SKM-1 (cell line): Measurements from ENCODE around the gene KRT28.
"Not testable (repeated sequence)": the region's sequence is repeated elsewhere in the genome, so short reads cannot be mapped to it uniquely, and the experiment has no call there.

ENCODE experiments used
- DNase-seq: peaks from one replicate; lab custom pipeline; 2025; ENCODE audit not compliant: unreplicated experiment; lab: John Stamatoyannopoulos, UW

Gene KRT28

DNA sequence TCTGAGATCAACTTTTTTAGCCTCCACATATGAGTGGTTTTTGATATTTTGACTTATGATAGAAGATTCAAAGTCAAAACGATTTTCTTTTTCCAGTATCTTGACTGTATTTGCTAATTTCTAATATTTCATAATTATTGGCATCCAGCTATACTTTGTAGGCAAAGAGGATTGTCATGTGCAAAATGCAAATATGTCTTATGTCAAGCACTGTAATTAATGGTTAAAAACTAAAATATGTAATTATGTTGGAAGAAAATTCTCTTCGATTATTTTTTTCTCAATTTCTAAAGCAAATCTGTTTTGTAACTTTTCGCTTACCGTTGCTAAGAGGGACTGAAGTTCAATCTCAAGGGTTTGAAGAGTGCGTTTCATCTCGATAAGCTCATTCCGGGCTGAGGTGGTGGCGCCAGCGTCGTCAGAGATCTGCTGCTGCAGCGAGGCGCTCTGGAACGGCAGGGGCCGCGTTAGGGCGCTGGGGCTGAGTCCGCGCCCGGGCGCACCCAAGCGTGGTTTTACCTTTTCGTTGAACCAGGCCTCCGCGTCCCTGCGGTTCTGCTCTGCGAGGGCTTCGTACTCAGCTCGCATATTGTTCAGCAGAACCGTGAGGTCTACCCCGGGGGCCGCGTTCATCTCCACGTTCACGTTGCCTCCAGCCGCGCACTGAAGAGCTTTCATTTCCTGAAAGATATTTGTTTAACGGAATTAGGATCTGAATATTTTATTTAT lies 20.4 kb downstream of the KRT28 start:
- DNase-seq = no peak

- no peak for DNase-seq
Measured at GRCh38 chr17:40778461-40778860, 21.3 kb downstream of the KRT28 start.

DNA sequence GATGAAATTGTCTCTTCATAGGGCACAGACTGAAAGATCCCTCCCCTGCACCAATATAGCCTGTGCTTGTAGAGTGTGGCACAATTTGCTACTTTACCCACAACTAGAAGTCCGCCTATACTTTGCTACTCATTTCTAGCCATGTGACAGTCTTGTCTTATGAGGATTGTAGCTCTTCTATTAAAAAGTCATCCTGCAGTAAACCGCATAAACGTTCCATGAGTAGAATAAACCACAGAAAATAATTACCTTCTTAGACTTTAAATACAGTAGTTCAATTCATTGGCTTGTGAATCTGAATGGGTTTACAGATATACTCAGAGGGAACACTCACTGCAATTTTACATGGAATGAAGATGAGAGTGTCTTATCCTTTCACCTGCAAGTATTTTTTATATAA lies 21.8 kb downstream of the KRT28 start:
- no peak for DNase-seq

DNA sequence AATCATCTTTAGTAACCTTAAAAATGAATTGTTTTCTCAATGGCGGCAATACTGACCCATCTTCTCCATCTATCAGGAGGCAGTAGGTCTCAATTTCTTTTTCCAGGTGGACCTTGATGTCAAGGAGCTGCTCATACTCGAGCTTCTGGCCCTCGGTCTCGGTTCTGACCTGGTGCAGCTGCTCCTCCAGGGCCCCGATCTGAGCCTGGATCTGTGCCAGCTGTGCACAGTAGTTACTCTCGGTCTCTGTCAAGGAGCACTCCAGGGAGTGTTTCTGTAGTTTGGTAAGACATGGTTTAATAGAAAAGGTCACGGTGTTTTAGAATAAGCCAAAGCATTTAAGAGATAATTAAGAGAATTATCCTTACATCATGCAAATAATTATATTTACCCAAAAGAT lies 22.3 kb downstream of the KRT28 start:
- no peak for DNase-seq

DNA sequence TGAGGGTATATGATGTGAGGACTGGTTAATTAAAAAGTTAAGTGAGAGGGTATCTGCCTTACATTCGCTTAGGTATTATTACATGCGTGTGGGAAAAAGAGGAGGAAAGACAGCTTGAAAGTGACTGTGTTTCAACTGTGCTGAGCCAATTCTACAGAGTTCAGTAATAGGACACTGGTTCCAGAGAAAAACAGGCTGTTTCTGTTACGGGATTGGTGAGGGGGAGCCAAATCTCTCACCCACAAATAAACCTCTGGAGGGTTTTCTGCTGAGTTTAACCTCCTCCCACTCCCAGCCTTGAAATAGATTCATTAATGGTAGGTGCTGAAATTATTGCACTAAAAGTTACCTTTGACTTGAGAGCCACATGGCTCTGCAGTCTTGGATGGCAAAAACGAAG lies 23.8 kb downstream of the KRT28 start:
- no peak for DNase-seq

GRCh38 chr17:40772101-40772500 lies 27.7 kb downstream of the KRT28 start, which contains the start of gene KRT26:
TSS of gene KRT26 (minus strand) at chr17:40772201. CDS start at chr17:40772113, 88 bp downstream.
- no peak for DNase-seq

DNA sequence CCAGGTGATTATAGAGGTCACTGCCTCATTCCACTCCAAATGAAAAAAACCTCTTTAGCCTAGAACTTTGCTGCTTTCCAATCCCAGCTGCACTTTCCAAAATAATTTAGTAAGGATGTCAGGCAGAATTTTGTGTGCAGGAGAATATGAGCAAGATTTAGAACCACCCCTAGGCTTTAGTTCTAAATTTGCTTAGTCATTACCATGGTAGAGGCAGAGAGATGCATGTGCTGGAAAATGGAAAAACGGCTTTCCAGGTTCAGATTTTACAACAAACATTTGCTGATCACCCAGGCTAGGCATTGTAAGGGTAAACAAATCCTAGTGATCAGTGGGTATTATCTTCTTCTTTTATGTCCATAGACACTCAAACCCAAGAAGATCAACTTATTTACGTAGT lies 34.1 kb downstream of the KRT28 start:
- DNase-seq = no peak

DNA sequence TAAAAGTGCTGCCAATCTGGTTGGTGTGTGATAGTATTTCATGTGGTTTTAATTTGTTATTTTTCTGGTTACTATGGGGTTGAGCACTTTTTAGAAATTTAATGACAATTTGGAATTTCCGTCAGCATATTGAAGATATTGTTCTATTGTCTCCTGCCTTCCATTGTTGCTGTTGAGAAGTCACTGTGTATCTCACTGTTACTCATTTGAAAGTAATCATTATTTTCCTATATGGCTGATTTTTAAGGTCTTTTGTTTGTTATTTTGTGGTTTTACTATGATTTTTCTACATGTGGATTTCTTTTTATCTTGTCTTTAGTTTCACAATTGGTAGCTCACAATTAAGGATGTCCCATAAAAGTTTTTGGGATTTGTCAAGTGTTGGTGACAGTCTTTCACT lies 36.0 kb downstream of the KRT28 start:
- DNase-seq = no peak

DNA sequence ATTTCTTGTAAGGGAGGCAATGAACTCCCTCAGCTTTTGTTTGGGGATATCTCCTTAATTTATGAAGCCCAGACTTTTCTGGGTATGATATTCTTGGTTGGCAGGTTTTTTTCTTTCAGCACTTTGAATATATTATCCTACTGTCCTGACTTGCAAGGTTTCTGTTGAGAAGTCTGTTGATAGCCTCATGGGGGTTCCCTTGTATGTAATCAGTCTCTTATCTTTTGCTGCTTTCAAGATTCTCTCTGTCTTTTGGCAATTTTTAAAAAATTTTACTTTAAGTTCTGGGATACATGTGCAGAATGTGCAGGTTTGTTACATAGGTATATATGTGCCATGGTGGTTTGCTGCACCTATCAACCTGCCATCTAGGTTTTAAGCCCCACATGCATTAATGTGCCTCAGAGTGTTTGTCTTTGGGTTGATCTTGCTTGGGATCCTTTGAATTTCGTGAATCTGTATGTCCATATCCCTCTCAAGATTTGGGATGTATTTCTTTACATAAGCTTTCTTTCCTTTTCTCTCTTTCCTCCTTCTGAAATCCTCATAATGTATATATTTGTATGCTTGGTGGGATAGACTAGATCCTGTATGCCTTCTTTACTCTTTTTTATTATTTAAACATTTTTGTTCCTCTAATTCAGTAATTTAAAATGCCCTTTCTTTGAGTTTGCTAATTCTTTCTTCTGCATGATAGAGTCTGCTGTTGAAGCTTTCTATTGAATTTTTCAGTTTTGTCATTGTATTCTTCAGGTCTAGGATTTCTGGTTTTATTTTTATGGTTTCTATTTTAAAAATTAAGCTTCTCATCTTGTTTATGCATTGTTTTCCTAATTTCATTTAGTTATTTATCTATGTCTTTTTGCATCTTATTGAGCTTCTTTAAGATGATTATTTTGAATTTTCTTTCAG lies 39.4 kb downstream of the KRT28 start:
- no peak for DNase-seq

DNA sequence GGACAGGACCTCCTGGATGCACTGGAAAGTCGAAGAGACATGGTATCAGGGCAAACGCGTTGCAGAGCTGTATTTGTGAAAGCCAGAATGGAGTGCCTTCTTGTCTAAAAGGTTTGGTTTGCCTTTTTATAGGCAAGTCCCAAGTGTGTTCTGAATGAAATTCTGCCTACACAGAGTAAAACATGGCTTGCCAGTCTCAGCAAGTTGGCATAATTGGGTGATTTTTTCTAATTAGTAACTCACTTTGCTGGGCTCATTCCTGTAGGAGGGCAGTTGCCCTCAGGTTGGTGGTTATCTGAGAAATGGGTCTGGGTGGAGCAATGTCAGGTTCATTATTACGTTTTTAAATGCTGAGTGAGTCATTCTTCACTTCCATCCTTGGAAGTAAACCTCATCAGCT lies 44.5 kb downstream of the KRT28 start, which contains the start of gene KRT25:
KRT25 (minus strand) TSS at position 101 of the 400 bp plus-strand sequence; CDS start at position 41, 60 bp downstream.
- no peak for DNase-seq

GRCh38 chr17:40753804-40754203 lies 46.0 kb downstream of the KRT28 start:
- no peak for DNase-seq

DNA sequence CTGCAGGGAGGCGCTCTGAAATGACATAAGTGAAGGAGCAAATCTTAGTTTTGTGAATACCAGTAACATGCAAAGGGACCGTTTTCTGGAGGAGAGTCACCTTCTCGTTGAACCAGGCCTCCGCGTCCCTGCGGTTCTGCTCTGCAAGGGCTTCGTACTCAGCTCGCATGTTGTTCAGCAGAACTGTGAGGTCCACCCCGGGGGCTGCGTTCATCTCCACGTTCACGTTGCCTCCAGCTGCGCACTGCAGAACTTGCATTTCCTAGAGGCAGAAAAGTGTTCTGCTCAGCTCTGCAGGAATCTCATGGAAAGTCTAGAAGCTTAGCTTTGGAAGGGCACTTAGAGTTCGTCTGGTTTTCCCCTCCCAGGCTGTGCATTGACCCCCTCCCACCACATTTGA lies 48.7 kb downstream of the KRT28 start:
- DNase-seq = no peak

DNA sequence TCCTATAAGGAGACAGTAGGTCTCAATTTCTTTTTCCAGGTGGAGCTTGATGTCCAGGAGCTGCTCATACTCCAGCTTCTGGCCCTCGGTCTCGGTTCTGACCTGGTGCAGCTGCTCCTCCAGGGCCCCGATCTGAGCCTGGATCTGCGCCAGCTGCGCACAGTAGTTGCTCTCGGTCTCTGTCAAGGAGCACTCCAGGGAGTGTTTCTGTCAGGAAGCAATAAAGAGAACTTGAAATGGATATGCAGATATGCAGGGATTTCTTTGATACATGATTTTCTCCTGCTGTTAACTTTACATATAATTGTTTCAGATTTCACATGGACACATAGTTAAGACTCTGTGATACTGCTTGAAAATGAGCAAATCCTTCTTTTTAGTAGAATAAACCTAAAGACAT lies 49.4 kb downstream of the KRT28 start:
- DNase-seq = no peak

GRCh38 chr17:40748666-40749065 lies 51.1 kb downstream of the KRT28 start:
- not testable (repeated sequence) for DNase-seq
